HepG2 (cell line): ENCODE measurements around the gene CNGA1. TPM values are rescaled to one million over a fixed set of nuclear protein-coding genes. Genes with fewer than 3 reads are reported as not detected.

Source experiments
- ARNT ChIP-seq: fragments of 450-650 bp; IDR thresholded peaks from 2 replicates; pipeline ENCODE4 v1.6.1; 2017
- CAMTA2 ChIP-seq: sonication (generic); formaldehyde crosslinking; IDR thresholded peaks from 2 replicates; pipeline ENCODE4 v1.4.0; 2020; ENCODE audit warnings: mild to moderate bottlenecking, missing genetic modification reagents, borderline replicate concordance
- DNMT1 ChIP-seq: sonication (generic); formaldehyde crosslinking; IDR thresholded peaks from 2 replicates; pipeline ENCODE4 v1.5.1; 2020; ENCODE audit warnings: mild to moderate bottlenecking, missing genetic modification reagents
- GATAD2A ChIP-seq: IDR thresholded peaks from 2 replicates; pipeline ENCODE4 v1.6.1; 2016
- HOXD1 ChIP-seq: sonication (generic); formaldehyde crosslinking; IDR thresholded peaks from 2 replicates; pipeline ENCODE4 v1.5.0; 2020; ENCODE audit warnings: missing genetic modification reagents
- KAT7 ChIP-seq: IDR thresholded peaks from 2 replicates; pipeline ENCODE4 v1.6.1; 2018; ENCODE audit warnings: borderline replicate concordance, missing compliant biosample characterization
- NFIB ChIP-seq: sonication (generic); formaldehyde crosslinking; IDR thresholded peaks from 2 replicates; pipeline ENCODE4 v1.9.0; 2021; ENCODE audit warnings: missing genetic modification reagents, mild to moderate bottlenecking, borderline replicate concordance
- RXRB ChIP-seq: IDR thresholded peaks from 2 replicates; pipeline ENCODE4 v1.6.1; 2016; ENCODE audit warnings: borderline replicate concordance, missing genetic modification reagents, missing compliant biosample characterization
- SP140L ChIP-seq: sonication (generic); formaldehyde crosslinking; IDR thresholded peaks from 2 replicates; pipeline ENCODE4 v1.4.0; 2020; ENCODE audit warnings: missing genetic modification reagents, borderline replicate concordance
- SP5 ChIP-seq: IDR thresholded peaks from 2 replicates; pipeline ENCODE4 v1.6.1; 2016; ENCODE audit warnings: low read depth, borderline replicate concordance
- SRSF9 ChIP-seq: fragments of 200-400 bp; formaldehyde crosslinking; IDR thresholded peaks from 2 replicates; pipeline ENCODE4 v1.6.1; 2018; ENCODE audit warnings: borderline replicate concordance, mild to moderate bottlenecking, low read depth, low read length; ENCODE audit not compliant: insufficient read depth, poor library complexity, severe bottlenecking
- ZNF30 ChIP-seq: sonication (generic); formaldehyde crosslinking; IDR thresholded peaks from 2 replicates; pipeline ENCODE4 v1.5.0; 2020; ENCODE audit warnings: mild to moderate bottlenecking, missing genetic modification reagents
- ZNF337 ChIP-seq: sonication (generic); formaldehyde crosslinking; IDR thresholded peaks from 2 replicates; pipeline ENCODE4 v1.5.1; 2020; ENCODE audit warnings: missing genetic modification reagents, low read depth, mild to moderate bottlenecking, borderline replicate concordance
- ZNF746 ChIP-seq: sonication (generic); formaldehyde crosslinking; IDR thresholded peaks from 2 replicates; pipeline ENCODE4 v1.8.0; 2022; ENCODE audit warnings: mild to moderate bottlenecking, missing genetic modification reagents
- polyA plus RNA-seq, 8 experiments: library from polyadenylated mRNA; depleted of rRNA in 3 of 8; stranded (reverse) in 7 of 8; unstranded in 1 of 8; fragments of >200 nt; fragmentation: Illumina TruSeq in 4 of 8; extraction: Trizol in 4 of 8; gene quantifications; 2 replicates each; pipeline versions ENCODE4 v1.2.1 to v1.2.3, GENCODE V29; 2011 to 2016; ENCODE audit warnings: low read depth in 4 of 8, missing spikeins in 1 of 8, mixed read lengths in 1 of 8; ENCODE audit not compliant: insufficient read depth in 1 of 8
- total RNA-seq, 5 experiments: library from RNA; depleted of rRNA; stranded (reverse); fragments of >200 nt; fragmentation: Illumina TruSeq; extraction: Trizol; gene quantifications; 2 replicates each; pipeline ENCODE4 v1.2.3, GENCODE V29; 2016; ENCODE audit warnings: low read depth in 1 of 5
- TF ChIP-seq, protein P1 (sequence below): sonication (generic); formaldehyde crosslinking; IDR thresholded peaks from 2 replicates; pipeline ENCODE4 v1.4.0; 2020; ENCODE audit warnings: mild to moderate bottlenecking, missing genetic modification reagents
- TF ChIP-seq, protein P2 (sequence below): IDR thresholded peaks from 2 replicates; pipeline ENCODE4 v1.6.1; 2012; ENCODE audit warnings: inconsistent platforms
- TF ChIP-seq, protein P3 (sequence below): sonication (generic); formaldehyde crosslinking; IDR thresholded peaks from 2 replicates; pipeline ENCODE4 v1.4.0; 2020; ENCODE audit warnings: mild to moderate bottlenecking, missing genetic modification reagents
- TF ChIP-seq, protein P4 (sequence below): sonication (generic); formaldehyde crosslinking; IDR thresholded peaks from 2 replicates; pipeline ENCODE4 v1.5.0; 2020; ENCODE audit warnings: mild to moderate bottlenecking, missing genetic modification reagents
- TF ChIP-seq, protein P5 (sequence below): sonication (generic); formaldehyde crosslinking; IDR thresholded peaks from 2 replicates; pipeline ENCODE4 v1.8.0; 2022; ENCODE audit warnings: missing genetic modification reagents, mild to moderate bottlenecking, moderate library complexity, borderline replicate concordance

CNGA1 gene
- total and polyA plus RNA-seq, 2 of the 13 experiments (the other 11 are each of a cell fraction or from before 2014, with no cell fraction given) = 0.22 to 0.40 TPM

DNA sequence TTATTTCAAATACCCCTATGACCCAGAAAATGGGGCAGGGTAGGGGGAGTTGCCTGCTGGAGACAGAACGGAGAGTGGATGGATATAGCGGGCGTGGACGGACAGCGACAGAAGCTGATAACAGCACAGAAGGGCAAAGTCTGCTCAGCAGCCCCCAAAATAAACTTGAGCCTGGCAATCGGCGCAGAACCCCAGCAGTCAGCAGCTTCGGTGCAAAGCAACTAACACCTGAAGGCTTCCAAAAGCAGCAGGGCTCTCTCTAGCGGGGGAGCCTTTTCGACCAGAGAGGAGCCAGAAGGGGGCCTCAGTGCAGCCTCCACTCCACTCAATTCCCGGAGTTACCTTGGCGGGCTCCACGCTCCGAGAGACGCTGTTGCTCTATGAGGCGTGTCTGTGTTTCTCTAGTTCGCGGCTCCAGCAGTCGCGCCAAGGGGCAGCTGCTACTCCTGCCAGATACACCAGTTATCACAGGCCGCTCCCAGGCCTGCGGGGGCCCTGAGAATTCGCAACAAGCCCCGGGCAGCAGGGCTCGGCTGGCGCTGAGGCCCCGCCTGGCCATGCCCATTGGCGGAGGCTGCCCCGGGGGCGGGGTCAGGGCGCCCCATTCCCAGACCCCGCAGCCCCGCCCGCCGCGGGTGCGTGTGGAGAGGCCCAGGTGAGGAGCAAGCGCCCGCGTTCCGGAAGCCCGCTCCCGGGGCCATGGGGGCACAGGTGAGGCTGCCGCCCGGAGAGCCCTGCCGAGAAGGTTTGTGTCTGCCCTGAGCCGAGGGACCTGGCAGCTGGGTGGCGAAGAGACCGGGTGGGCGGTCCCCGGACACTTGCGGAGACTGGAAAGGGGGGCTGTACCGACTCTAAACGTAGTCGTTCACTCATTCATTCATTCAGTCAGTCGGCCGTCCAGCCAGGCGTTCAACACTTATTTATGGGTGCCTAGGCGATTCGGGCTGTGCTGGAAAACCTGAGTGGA lies at the start of gene CNGA1, which contains the start of gene NIPAL1 (continued):
- TF ChIP-seq CAMTA2 (CRISPR knock-in tag) (no peak), DNMT1 (CRISPR knock-in tag) (no peak), NFIB (CRISPR knock-in tag) (no peak), GATAD2A (no peak; the same call in none of the 2 replicates), SP140L (CRISPR knock-in tag) (no peak), RXRB (CRISPR knock-in tag) (peak; percentile 8; the same call in 1 of the 2 replicates), ZNF746 (CRISPR knock-in tag) (no peak), SP5 (no peak), ZNF30 (CRISPR knock-in tag) (no peak), ZNF337 (CRISPR knock-in tag) (no peak), HOXD1 (no peak), ARNT (no peak), KAT7 (CRISPR knock-in tag) (peak; percentile 31; the same call in 1 of the 2 replicates), SRSF9 (no peak)
- TF ChIP-seq, protein P1, sequence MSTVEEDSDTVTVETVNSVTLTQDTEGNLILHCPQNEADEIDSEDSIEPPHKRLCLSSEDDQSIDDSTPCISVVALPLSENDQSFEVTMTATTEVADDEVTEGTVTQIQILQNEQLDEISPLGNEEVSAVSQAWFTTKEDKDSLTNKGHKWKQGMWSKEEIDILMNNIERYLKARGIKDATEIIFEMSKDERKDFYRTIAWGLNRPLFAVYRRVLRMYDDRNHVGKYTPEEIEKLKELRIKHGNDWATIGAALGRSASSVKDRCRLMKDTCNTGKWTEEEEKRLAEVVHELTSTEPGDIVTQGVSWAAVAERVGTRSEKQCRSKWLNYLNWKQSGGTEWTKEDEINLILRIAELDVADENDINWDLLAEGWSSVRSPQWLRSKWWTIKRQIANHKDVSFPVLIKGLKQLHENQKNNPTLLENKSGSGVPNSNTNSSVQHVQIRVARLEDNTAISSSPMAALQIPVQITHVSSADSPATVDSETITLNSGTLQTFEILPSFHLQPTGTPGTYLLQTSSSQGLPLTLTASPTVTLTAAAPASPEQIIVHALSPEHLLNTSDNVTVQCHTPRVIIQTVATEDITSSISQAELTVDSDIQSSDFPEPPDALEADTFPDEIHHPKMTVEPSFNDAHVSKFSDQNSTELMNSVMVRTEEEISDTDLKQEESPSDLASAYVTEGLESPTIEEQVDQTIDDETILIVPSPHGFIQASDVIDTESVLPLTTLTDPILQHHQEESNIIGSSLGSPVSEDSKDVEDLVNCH = no peak
- TF ChIP-seq, protein P2, sequence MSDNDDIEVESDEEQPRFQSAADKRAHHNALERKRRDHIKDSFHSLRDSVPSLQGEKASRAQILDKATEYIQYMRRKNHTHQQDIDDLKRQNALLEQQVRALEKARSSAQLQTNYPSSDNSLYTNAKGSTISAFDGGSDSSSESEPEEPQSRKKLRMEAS = no peak
- TF ChIP-seq, protein P3, sequence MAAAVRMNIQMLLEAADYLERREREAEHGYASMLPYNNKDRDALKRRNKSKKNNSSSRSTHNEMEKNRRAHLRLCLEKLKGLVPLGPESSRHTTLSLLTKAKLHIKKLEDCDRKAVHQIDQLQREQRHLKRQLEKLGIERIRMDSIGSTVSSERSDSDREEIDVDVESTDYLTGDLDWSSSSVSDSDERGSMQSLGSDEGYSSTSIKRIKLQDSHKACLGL (CRISPR knock-in tag) = no peak
- TF ChIP-seq, protein P4, sequence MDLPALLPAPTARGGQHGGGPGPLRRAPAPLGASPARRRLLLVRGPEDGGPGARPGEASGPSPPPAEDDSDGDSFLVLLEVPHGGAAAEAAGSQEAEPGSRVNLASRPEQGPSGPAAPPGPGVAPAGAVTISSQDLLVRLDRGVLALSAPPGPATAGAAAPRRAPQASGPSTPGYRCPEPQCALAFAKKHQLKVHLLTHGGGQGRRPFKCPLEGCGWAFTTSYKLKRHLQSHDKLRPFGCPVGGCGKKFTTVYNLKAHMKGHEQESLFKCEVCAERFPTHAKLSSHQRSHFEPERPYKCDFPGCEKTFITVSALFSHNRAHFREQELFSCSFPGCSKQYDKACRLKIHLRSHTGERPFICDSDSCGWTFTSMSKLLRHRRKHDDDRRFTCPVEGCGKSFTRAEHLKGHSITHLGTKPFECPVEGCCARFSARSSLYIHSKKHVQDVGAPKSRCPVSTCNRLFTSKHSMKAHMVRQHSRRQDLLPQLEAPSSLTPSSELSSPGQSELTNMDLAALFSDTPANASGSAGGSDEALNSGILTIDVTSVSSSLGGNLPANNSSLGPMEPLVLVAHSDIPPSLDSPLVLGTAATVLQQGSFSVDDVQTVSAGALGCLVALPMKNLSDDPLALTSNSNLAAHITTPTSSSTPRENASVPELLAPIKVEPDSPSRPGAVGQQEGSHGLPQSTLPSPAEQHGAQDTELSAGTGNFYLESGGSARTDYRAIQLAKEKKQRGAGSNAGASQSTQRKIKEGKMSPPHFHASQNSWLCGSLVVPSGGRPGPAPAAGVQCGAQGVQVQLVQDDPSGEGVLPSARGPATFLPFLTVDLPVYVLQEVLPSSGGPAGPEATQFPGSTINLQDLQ (CRISPR knock-in tag) = no peak; the same call in 1 of the 2 replicates
- TF ChIP-seq, protein P5, sequence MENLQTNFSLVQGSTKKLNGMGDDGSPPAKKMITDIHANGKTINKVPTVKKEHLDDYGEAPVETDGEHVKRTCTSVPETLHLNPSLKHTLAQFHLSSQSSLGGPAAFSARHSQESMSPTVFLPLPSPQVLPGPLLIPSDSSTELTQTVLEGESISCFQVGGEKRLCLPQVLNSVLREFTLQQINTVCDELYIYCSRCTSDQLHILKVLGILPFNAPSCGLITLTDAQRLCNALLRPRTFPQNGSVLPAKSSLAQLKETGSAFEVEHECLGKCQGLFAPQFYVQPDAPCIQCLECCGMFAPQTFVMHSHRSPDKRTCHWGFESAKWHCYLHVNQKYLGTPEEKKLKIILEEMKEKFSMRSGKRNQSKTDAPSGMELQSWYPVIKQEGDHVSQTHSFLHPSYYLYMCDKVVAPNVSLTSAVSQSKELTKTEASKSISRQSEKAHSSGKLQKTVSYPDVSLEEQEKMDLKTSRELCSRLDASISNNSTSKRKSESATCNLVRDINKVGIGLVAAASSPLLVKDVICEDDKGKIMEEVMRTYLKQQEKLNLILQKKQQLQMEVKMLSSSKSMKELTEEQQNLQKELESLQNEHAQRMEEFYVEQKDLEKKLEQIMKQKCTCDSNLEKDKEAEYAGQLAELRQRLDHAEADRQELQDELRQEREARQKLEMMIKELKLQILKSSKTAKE (CRISPR knock-in tag) = no peak
